SKM-1 (cell line): ENCODE results near the gene TRPC4AP.
A peak's percentile ranks its signal among the peaks of the same experiment; 100 is the strongest.
"Not testable (repeated sequence)": the region's sequence is repeated elsewhere in the genome, so short reads cannot be mapped to it uniquely, and the experiment has no call there.

Experiments used
- DNase-seq: peaks from one replicate; lab custom pipeline; 2025; ENCODE audit not compliant: unreplicated experiment; lab: John Stamatoyannopoulos, UW

TRPC4AP gene, protein sequence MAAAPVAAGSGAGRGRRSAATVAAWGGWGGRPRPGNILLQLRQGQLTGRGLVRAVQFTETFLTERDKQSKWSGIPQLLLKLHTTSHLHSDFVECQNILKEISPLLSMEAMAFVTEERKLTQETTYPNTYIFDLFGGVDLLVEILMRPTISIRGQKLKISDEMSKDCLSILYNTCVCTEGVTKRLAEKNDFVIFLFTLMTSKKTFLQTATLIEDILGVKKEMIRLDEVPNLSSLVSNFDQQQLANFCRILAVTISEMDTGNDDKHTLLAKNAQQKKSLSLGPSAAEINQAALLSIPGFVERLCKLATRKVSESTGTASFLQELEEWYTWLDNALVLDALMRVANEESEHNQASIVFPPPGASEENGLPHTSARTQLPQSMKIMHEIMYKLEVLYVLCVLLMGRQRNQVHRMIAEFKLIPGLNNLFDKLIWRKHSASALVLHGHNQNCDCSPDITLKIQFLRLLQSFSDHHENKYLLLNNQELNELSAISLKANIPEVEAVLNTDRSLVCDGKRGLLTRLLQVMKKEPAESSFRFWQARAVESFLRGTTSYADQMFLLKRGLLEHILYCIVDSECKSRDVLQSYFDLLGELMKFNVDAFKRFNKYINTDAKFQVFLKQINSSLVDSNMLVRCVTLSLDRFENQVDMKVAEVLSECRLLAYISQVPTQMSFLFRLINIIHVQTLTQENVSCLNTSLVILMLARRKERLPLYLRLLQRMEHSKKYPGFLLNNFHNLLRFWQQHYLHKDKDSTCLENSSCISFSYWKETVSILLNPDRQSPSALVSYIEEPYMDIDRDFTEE

DNA sequence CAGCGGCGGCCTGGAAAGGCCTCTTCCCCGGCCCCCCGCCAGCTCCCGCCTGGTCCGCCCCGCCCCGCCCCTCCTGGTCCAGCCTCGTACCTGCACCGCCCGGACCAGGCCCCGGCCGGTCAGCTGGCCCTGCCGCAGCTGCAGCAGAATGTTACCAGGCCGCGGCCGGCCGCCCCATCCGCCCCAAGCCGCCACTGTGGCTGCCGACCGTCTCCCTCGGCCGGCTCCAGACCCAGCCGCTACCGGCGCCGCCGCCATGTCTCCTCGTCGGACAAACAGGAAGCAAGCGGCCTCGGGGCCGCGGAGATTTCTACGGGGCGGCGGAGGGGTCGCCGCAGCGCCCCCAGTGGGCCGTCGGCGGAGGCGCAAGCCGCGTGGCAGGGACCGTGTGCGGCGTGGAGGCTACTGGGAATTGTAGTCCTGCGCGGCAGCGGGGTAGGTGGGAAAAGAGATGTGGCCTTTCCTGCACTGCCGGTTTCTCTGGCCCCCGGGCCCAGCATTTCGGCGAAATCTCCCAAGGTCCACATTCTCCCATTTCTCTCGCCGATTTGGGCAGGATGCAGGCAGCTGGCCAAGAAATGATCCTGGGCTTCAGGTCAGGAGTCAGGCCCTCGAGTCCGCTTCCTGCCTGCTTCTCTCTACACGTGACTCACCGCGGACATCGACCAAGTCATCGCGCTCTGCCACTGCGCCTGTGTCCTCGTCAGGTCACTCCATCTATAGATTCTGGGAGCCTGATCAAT lies at the start of gene TRPC4AP:
TSS of gene TRPC4AP (minus strand) at position 284 of the 743 bp plus-strand sequence. CDS start at position 258, 26 bp downstream.
- peak; percentile 72 for DNase-seq

DNA sequence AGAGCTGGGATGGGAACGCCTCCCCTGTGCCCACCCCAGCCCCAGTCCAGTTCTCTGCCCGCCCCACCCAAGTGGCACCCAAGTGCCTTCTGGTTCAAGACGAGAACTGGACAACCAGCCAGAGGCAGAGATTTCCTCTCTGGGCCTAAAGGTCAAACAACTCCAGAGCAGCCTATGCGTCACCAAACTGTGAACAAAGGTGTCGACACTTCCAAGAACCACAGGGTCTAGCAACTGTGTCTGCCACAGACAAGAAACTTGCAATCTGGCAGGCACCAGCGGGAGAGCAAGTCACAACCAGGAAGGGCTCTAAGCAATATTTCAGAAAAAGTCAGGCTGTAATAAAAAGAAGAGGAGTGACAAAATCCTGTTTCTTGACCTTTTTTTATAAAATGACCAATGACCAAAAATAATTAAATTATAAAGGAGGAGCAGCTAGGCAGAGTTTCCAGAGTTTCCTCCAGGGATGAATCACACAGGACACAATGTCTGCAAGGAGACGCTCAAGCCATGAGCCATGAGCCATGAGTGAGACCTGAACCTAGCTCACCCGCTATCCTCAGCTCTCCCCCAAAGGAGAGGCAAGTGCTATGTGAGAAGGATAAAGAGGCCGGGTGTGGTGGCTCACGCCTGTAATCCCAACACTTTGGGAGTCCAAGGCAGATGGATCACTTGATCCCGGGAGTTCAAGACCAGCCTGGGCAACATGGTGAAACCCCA lies 43.4 kb upstream of the TRPC4AP start:
- DNase-seq, result no peak

DNA sequence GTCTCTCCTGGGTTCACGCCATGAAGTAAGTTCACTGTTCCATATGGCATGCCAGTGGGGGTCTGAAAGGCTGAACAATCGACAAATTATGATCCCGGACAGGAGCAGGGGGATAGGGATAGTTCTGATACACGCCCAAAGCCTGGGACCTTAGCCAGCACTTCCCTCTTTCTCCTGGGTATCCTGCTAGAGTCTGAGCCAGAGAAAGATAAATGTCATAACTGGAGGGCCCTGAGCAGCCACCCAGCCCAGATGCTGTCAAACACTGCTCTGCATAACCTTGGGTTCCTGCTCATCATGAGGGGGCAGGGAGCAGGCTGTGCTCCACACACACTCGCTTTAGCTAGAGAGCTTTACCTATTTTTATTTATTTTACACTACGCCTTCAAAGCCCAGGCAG lies 42.3 kb upstream of the TRPC4AP start:
- no peak for DNase-seq

DNA sequence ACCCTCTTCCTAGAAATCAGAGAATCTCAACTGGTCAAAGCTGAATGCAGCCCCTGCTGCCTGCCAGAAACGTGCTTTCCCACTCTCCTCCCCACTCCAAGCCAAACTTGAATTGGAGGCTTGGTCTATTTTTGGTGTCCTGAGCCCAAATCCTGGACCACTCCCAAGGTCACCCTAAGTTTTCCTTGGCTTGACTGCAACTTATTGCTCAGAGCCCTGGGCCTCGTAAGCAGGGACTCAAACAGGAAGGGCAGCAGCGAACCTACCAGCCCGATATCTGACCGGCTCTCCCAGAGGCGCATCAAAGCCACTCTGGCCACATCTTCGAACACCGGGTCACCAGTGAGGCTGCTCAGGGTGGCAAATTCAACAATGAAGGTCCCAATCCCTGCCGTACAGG lies 41.9 kb upstream of the TRPC4AP start:
- no peak for DNase-seq

DNA sequence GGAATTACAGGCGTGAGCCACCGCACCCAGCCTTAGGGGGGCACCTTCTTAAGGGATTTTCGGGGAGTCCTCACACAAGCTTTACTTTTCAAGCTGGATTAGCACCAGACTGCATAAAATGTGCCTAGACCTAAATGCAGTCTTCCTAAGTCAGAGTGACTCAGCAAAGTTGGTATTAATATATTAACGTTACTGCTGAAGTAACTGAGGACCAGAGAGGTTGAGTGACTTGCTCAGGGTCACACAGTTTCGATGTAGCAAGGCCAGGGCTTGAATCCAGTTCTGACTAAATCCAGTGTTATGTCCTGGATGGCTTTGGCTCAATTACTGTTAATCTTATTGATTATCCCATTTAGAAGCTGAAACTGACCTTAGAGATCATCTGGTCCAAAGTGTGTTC lies 41.1 kb upstream of the TRPC4AP start:
- DNase-seq, result no peak

DNA sequence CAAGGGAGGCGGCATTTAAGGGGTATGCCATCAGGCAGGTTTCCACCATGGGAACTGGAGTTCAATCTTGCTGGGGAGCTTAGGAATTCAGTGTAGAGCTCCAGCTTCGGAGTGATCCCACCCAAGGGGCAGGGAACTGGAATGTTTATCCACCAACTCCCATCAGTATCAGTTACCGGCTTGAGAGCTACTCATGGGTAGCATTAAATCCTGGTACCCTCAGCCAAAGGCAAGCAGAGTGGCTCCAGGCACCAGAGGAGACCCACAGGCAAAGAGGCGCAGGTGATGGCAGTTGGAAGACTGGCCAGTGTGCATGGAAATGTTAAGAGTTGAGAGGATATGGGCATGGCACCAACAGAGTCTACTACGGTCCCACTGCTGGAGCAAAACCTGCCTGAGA lies 40.4 kb upstream of the TRPC4AP start:
- no peak for DNase-seq

DNA sequence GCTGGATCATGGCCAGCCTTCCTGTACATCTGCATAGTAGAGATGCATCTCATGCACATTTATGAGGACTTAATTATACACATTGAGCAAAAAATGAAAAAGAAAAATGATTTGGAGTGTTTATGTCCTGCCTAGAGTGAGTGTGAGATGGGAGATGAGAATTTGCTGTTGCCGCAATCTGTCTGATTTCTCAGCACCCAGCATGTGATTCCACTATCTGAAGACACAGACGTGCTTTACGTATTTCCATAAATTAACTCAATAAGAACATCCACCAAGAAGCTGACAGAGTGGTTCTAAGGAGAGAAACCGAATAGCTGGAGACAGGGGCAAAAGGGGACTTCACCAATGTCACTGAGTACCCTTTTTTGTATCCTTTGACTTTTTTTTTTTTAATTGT lies 39.3 kb upstream of the TRPC4AP start:
- no peak for DNase-seq

DNA sequence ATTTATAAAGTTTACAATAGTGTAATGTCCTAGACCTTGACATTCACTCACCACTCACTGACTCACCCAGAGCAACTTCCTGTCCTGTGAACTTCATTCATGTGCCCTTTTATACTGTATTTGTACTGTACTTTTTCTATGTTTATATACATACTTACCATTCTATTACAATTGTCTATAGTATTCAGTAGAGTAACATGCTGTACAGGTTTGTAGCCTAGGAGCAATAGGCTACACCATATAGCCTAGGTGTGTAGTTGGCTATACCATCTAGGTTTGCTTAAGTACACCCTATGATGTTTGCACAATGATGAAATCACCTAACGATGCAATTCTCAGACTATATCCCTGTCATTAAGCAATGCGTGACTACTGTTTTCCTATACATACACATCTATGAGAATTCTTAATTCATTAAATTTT lies 37.1 kb upstream of the TRPC4AP start:
- no peak for DNase-seq

- DNase-seq, result no peak
These were observed 33.1 kb upstream of the TRPC4AP start for GRCh38 chr20:35125753-35126152.

- DNase-seq, result no peak
These were observed 30.3 kb upstream of the TRPC4AP start for GRCh38 chr20:35122756-35123405.

GRCh38 chr20:35121186-35121585 lies 28.6 kb upstream of the TRPC4AP start:
- no peak for DNase-seq

DNA sequence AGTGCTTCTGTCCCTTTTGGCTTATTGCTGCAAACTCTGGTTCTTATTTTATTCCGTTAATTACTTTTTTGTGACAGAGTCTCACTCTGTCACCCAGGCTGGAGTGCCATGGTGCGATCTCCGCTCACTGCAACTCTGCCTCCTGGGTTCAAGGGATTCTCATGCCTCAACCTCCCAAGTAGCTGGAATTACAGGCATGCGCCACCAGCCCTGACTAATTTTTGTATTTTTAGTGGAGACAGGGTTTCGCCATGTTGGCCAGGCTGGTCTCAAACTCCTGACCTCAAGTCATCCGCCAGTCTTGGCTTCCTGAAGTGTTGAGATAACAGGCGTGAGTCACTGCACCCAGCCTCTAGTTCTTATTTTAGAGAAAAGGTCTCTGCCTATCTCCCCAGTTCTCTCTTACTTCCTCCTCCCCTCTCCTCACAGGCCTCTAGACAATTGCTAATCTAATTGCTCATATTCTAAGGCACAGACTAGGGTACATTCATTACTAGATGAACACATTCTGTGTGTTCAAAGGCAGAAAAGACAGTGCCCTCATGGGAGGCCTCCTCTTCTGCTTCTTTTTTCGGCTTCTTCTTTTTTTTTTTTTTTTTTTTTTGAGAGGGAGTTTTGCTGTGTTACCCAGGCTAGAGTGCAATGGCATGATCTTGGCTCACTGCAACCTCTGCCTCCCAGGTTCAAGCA lies 27.6 kb upstream of the TRPC4AP start:
- DNase-seq, result peak; percentile 90

DNA sequence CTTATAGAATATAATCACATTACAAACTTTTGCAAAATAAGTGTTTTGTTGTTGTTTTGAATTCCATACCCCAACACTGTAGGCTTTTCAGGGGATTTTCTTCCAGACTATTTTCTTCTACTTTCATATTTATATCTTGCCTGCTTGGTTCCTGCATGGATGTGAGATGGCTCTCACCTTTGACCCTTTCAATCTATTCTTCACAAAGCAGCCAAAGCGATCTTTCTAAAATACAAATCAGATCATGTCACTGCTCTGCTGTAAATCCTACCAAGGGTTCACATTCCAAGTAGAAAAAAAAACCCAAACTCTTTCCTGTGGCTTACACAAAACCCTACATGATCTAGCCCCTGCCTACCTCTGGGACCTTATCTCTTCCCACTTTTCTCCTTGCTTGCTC lies 25.0 kb upstream of the TRPC4AP start:
- no peak for DNase-seq

DNA sequence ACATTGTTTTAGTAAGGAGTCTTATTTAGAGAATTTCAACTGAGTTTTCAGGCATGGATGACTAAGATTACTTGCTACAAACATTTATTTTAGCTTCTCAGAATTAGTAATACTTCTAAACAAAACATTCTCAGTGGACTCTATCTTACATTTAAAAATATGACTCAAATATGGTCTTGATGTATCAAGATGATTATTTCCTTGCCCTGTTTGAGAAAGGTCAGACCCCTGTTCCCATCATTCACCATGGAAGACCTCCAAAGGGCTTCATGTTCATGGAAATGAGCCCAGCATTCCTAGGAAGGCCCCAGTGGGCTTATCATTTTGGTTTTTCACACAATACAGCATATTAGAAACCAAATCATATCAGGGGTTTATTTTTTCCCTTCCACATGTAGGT lies 24.6 kb upstream of the TRPC4AP start:
- DNase-seq, result no peak

DNA sequence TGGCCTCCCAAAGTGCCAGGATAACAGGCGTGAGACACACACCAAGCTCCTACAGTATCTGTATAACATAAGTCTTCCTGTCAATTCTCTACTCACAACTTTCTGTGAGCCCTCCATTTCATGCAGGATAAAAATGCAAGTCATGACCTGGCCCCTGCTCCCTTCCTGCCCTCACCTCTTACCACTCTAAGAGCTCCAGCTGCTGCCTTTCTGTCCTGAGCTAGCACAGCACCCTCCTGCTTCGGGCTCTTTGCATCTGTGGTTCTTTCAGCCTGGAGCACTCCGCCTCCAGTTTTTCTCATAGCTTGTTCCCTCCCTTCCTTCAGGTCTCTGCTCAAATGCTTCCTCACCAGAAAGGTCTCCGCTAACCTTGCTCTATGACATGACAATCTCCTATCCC lies 23.7 kb upstream of the TRPC4AP start:
- DNase-seq, result no peak

- no peak for DNase-seq
These were observed 23.0 kb upstream of the TRPC4AP start for GRCh38 chr20:35115606-35116005.

DNA sequence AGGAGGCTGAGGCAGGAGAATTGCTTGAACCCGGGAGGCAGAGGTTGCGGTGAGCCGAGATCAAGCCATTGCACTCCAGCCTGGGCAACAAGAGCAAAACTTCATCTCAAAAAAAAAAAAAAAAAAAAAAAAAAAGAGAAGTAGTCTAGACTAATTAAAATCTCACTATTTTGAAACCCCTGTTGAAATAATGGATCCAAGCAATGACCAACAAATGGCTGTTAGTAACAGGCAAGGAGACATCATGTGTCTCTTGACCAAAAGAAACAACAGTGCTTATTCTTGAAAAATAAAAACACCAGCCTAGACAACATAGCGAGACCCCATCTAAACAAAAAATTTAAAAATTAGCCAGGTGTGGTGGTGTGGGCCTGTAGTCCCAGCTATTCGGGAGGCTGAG lies 19.7 kb upstream of the TRPC4AP start:
- not testable (repeated sequence) for DNase-seq

DNA sequence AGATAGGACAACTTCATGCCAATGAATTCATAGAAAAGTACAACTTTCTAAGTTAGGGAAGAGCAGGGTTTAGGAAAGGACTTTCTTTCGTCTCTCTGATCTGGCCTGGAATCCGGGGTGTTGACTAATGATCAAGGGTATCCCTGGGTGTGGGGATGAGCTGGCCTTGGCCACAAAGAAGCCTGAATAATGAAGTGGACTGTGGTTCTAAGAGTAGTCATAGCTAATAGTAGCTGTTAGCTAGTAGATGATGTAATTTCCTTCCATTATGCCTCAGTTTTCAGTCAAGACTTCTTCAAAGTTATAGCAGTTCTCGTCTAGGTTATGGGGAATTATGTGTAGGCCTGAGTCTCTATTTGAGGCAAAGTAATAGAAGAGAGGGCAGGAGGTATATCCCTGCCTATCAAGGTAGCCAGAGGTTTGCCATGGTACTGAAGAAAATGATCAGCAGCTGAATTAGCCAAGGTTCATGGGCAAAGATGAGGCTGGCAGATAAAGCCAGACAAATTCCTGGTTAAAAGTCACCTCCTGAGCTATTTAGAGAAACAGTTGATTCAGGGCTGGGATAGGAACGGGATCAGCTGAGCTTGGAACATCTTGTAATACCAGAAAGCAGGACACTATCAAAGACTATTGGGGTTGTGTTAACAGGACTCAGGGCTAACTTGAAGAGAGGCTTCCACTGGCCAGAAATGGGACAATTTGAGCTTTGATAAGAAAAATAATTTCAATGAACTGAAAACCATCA lies 18.7 kb upstream of the TRPC4AP start:
- no peak for DNase-seq

DNA sequence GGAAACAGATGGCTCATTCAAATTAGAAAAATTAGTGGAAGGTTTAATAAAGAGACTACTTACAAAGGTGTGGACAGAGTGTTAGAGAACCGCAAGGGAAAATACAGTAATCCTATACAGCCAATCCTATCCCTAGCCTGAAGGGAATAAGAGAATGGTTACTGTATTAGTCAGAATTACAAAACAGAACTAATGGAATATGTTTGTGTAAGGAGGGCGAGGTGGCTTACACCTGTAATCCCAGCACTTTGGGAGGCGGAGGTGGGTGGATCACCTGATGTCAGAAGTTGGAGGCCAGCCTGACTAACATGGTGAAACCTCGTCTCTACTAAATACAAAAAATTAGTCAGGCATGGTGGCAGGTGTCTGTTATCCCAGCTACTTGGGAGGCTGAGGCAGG lies 16.3 kb upstream of the TRPC4AP start:
- no peak for DNase-seq
